Fibroblast of upper back skin (primary cell): ENCODE data around the gene SRRM2.

Source experiments
- DNase-seq: peaks from one replicate; pipeline ENCODE4 v3.0.0-alpha.2; 2013

SRRM2 gene

GRCh38 chr16:2752035-2752849, at the start of gene SRRM2:
Gene SRRM2, plus strand, starts transcription at chr16:2752638. Its CDS starts 3,727 bp downstream, at chr16:2756365.
- peak; percentile 96 for DNase-seq

GRCh38 chr16:2702871-2703745, 49.3 kb upstream of the SRRM2 start:
- no peak for DNase-seq

- DNase-seq = no peak
Measured at GRCh38 chr16:2704166-2704982, 48.1 kb upstream of the SRRM2 start.

GRCh38 chr16:2704983-2705275, 47.5 kb upstream of the SRRM2 start:
- DNase-seq = no peak

DNA sequence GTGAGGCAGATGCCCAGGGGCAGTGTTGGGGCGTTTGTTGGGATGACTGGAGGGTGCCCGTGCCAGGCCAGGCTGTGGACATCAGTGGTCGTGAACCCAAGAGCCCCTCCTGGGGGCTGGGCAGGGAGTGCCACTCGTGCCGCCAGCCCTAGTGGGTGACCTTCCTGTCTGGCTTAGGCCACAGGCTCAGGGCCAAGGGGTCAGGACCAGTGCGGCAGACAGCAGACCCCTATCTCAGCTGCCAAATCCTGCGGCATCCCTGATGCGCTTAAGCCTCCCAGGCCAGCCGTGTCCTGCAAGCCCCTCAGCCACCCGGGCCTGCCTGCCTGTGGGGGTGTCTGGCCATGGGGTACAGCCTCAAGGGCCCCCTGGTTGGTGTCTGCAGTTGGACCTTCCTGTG, 47.1 kb upstream of the SRRM2 start:
- no peak for DNase-seq

GRCh38 chr16:2706085-2706484, 46.4 kb upstream of the SRRM2 start:
- DNase-seq = no peak

DNA sequence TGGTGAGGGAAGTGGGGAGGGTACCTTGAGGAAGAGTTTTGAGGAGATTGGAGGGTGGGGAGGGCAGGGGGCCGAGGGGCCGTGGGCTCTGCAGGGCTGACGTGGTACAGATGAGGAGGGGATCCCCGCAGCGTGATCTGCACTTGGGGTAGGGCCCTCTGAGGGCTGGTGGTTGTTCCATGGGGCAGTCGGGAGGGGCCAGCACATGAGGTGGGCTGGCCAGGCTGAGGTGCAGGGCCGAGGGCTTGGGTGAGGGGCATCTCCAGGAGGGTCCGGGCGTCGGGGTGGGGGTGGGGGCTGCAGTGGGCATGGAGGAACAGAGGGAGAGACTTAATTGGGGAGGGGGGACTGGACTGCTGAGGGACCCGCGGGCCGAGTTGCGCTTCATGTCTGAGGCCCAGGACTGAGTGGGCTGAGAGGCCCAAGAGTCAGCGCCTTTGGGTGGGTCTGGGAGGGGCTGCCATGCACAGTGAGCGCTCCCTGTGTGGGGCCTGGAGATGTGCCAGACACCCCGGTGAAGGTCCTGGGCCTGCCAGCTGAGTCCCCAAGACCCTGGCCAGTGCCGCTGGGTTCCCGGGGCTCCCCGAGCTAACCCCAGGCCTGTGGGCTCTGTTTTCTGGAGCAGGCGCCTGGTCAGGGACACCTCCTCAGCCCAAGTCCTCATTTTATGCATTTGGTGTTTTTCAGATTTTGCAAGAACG, 45.7 kb upstream of the SRRM2 start:
- no peak for DNase-seq

- DNase-seq = no peak
Measured at GRCh38 chr16:2707368-2708289, 44.8 kb upstream of the SRRM2 start.

GRCh38 chr16:2708290-2708639, 44.2 kb upstream of the SRRM2 start:
- no peak for DNase-seq

DNA sequence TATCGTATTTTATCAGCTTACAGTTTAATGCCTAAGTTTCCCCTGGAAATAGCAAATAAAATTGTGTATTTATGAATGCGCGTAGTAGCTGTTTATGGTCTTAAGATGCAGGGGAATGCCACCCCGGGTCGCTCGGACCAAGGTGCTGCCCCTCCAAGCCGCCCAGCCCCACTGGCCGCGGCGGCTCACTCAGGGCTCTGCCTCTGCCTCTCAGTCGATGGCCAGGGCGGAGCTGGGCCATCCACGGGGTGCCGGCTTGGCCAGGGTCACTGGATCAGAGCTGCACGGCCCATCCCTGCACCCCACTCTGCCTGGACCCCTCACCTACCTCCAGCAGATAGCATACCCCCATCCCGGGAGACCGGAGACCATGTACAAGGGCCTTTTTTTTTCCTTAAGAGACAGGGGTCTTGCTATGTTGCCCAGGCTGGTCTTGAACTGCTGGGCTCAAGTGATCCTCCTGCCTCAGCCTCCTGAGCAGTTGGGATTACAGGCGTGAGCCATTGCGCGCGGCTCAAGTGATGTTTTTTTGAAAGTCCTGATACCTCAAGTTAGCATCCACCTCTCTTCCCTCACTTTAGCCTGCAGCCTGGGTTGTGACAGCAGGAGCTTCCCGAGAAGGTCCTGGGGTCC, 43.4 kb upstream of the SRRM2 start:
- no peak for DNase-seq

DNA sequence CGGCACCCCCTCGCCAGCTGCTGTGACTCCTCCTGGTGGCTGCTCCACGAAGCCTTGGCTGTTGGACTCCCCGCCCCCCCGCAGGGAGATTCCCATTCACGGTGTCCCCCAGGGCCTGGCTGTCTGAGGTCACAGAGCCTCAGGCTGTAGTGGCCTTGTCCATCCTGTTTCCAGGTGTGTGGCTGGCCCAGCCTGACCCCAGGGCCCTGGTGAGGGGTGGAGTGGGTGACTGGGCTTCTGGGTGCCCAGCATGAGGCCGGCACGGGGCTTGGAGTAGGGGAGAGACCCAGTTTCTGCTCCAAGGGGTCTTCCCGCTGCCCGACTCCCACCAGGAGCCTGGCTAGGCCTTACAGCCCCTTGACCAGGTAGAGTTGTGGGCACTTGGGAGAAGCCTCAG, 42.9 kb upstream of the SRRM2 start:
- DNase-seq = no peak

GRCh38 chr16:2710021-2710710, 42.3 kb upstream of the SRRM2 start:
- DNase-seq = no peak

GRCh38 chr16:2710711-2711231, 41.7 kb upstream of the SRRM2 start:
- no peak for DNase-seq

DNA sequence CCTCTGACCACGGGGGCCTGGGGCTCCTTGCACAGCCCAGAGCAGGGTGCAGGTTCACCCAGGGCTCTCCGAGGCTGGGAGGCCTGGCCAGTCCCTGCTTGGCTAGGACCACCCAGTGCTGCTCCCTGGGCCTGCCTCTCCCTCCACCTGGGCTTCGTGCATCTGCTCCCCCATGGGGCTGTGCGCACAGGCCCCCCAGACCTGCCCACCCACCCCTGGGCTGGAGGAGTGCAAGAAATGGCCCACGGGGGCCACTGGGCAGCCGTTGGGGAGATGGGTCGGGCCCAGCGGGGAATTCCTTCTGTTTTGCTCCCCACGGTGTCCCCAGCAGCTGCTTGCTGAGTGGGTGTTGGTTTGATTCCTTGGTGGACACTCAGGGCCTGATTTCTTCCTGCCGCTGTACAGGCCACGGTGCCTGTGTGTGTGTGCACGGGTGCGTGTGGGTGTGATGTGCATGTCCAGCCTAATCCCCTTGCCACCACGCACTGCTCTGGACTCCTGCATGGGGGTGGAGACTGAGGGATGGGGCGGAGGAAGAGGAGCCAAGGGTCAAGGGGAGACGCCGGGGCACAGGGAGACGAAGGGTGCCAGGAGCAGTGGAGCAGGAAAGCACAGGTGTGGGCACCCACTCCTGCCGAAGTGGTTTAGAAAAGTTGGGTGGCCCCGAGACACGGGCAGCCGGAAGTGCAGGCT, 40.9 kb upstream of the SRRM2 start:
- no peak for DNase-seq

DNA sequence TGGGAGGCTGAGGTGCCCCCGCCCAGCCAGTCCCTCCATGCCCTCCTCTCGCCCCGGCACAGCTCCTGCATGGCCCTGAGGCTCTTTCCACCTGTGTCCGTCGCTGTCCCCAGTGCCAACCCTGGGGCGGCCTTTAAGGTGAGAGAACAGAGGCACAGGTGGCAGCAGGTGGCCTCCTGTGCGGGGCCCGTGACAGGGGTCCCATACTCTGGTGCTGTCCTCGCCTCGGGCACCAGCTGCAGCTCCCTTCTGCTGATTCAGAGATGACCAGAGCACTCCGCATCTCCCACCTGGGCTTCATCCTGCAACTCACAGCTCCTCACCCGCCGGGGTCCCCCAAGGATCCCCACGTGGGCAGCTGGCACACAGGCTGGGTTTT, 40.4 kb upstream of the SRRM2 start:
- DNase-seq = no peak

GRCh38 chr16:2712546-2712945, 39.9 kb upstream of the SRRM2 start:
- DNase-seq = no peak

- DNase-seq = no peak
Measured at GRCh38 chr16:2713523-2713922, 38.9 kb upstream of the SRRM2 start.

DNA sequence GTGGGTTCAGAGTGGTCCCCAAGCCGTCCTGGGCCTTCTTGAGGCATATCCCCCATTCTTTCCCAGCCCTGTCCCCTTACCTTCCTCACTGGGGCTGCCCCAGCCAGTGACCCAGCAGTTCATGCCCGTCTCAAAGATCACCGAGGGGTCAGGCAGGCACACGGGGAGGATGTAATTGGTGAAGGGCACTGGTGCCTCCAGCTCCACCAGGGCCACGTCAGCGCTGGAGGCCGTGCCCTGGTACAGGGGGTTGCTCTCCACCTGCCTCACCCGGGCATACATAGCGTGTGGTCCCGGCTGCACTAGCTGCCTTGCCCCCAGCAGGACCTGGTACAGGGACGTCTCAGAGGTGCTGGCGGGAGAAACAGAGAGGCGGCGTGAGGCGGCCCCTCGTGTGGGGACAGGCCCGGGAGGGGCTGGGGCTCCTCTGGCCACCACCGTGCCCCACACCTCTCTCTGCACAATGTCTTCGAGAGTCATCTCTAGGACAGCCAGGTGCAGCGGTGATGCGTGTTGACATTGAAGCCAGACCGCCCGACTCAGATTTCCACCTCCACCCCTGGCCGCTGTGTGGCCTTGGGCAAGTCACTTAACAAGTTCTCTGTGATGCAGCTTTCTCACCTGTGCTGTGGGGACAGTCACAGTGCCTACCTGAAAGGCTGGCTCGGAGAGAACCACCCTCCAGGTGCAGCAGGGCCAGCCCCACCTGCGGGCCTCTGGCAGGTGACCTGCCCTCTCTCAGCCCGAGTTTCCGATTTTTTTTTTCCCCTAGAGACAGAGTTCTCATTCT, 38.3 kb upstream of the SRRM2 start:
- DNase-seq = no peak

GRCh38 chr16:2715064-2715463, 37.4 kb upstream of the SRRM2 start:
- no peak for DNase-seq
